Fibroblast of mammary gland (primary cell): ENCODE measurements around the gene KDM2A.

ENCODE experiments used
- DNase-seq: peaks from one replicate; pipeline ENCODE4 v3.0.0-alpha.2; 2010; ENCODE audit warnings: low read depth
- H3K4me3 ChIP-seq: 2 replicates; pipeline ENCODE4 v1.5.1; 2011; ENCODE audit warnings: low read depth, mild to moderate bottlenecking, low read length, moderate library complexity; ENCODE audit not compliant: control insufficient read depth
- TF ChIP-seq, protein P1 (sequence below): conservative IDR thresholded peaks from 2 replicates; pipeline ENCODE4 v1.5.1; 2011; ENCODE audit warnings: low read depth, low read length, inconsistent platforms; ENCODE audit not compliant: control insufficient read depth, insufficient read depth

Gene KDM2A

DNA sequence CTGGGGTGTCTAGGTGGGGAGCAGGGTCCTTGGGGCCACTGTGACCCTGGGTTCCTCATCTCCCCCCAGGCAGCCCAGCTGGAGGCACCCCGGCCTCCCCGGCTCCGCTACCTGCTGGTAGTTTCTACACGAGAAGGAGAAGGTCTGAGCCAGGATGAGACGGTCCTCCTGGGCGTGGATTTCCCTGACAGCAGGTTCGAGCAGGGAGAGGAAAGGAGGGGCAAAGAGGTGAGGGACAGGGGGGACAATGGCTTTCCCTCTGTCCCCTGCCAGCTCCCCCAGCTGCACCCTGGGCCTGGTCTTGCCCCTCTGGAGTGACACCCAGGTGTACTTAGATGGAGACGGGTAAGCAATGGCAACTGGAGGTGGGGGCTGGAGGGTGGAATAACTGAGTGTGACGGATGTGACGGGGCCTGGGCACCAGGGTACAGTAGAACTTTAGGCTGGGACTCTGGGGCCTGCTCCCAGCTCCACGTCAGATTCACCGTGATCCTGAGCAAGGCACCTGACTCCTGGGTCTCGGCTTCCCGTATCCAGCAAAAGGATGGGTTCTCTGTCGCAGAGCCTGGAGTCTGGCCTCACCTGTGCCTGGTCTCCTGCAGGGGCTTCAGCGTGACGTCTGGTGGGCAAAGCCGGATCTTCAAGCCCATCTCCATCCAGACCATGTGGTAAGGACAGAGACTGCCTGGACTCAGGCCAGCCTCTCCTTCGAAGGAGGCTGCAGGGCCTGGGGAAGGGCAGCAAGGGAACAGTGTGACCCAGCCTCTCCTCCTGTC, 187.9 kb downstream of the KDM2A start:
- DNase-seq, result no peak
- TF ChIP-seq, protein P1, sequence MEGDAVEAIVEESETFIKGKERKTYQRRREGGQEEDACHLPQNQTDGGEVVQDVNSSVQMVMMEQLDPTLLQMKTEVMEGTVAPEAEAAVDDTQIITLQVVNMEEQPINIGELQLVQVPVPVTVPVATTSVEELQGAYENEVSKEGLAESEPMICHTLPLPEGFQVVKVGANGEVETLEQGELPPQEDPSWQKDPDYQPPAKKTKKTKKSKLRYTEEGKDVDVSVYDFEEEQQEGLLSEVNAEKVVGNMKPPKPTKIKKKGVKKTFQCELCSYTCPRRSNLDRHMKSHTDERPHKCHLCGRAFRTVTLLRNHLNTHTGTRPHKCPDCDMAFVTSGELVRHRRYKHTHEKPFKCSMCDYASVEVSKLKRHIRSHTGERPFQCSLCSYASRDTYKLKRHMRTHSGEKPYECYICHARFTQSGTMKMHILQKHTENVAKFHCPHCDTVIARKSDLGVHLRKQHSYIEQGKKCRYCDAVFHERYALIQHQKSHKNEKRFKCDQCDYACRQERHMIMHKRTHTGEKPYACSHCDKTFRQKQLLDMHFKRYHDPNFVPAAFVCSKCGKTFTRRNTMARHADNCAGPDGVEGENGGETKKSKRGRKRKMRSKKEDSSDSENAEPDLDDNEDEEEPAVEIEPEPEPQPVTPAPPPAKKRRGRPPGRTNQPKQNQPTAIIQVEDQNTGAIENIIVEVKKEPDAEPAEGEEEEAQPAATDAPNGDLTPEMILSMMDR, result no peak

DNA sequence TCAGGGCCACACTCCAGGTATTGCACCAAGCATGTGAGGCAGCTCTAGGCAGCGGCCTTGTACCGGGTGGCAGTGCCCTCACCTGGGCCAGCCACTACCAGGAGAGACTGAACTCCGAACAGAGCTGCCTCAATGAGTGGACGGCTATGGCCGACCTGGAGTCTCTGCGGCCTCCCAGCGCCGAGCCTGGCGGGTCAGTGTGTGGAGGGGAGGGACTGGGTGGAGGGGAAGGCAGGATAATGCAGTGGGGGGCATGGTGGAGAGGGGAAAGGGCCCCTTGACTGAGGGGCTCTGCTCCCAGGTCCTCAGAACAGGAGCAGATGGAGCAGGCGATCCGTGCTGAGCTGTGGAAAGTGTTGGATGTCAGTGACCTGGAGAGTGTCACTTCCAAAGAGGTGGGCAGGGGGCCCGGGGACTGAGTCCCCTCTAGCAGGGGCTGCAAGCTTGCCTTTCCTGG, 188.5 kb downstream of the KDM2A start:
- TF ChIP-seq, protein P1, result no peak
- no peak for DNase-seq
- no peak overlapping the region for H3K4me3 ChIP-seq

More for the DNA sequence above, 187.9 kb downstream of the KDM2A start:
- H3K4me3 ChIP-seq, result no peak overlapping the region
